SH-SY5Y (cell line): Measurements from ENCODE around the gene AGBL1.

Experiments used
- GATA2 ChIP-seq: IDR thresholded peaks from 2 replicates; pipeline ENCODE4 v1.6.1; 2011; ENCODE audit warnings: mild to moderate bottlenecking, low read depth, low read length
- GATA3 ChIP-seq: IDR thresholded peaks from 2 replicates; pipeline ENCODE4 v1.6.1; 2011; ENCODE audit warnings: low read depth, mild to moderate bottlenecking, low read length, moderate library complexity

- TF ChIP-seq GATA2, result no peak
- TF ChIP-seq GATA3, result no peak
These were observed 529.6 kb downstream of the AGBL1 start for GRCh38 chr15:86609275-86609674.
